ENCODE results near the gene TCP10L.
A peak's percentile ranks its signal among the peaks of the same experiment; 100 is the strongest.
"Not testable (repeated sequence)": the region's sequence is repeated elsewhere in the genome, so short reads cannot be mapped to it uniquely, and the experiment has no call there.

The TCP10L gene

DNA sequence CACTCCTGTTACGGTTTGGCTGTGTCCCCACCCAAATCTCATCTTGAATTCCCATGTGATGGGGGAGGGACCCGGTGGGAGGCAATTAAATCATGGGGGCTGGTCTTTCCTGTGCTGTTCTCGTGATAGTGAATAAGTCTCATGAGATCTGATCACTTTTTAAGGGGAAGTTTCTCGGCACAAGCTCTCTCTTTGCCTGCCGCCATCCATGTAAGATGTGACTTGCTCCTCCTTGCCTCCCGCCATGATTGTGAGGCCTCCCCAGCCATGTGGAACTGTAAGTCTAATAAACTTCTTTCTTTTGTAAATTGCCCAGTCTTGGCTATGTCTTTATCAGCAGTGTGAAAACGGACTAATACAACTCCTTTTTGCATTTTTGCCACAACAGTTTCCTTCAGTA lies 54.5 kb downstream of the TCP10L start:
- not testable (repeated sequence) for H3K4me1 ChIP-seq (ENCODE audit: control insufficient read depth, insufficient read depth, low read depth, low read length); H3K27ac ChIP-seq (ENCODE audit: low read length, poor library complexity, severe bottlenecking)

DNA sequence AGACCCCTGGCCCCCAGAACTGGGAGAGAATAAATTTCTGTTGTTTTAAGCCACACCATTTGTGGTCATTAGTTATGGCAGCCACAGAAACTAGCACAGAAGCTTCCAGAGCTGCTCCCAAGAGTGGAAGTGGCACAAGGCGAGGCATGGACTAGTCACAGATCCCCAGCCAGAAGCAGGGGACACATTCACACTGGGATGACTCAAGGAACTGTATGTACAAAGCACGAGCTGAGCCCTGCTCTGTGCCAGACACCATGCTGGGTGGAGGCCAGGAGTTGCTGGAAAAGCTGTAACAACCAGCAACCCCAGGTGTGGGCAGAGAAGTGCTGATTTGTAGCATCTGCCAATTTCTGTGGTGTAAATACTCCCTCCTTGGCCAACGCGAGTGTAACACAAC lies 55.6 kb downstream of the TCP10L start:
- Histone ChIP-seq H3K18ac (ENCODE audit: low read depth in 1 of 2, low read length in 2 of 2) (no peak overlapping the region), H3K9me3 (ENCODE audit: control insufficient read depth, low read length) (no peaks in the 10 kb centered on the region), H3K4me3 (ENCODE audit: insufficient read depth in 1 of 2, low read depth in 1 of 2, low read length in 2 of 2) (no peak overlapping the region), H3K36me3 (ENCODE audit: control insufficient read depth in 1 of 2, insufficient read depth in 2 of 2, low read depth in 1 of 2, low read length in 2 of 2) (no peaks in the 10 kb centered on the region), H3K79me1 (replicated peaks; ENCODE audit: low read length, poor library complexity, severe bottlenecking) (no peaks in the 10 kb centered on the region), H2AFZ (ENCODE audit: low read depth, low read length) (no peak overlapping the region), H3K27me3 (ENCODE audit: control insufficient read depth in 1 of 2, insufficient read depth in 1 of 2, low read length in 2 of 2) (no peaks in the 10 kb centered on the region), H4K91ac (ENCODE audit: low read length) (no peak overlapping the region), H3K4ac (ENCODE audit: low read depth in 1 of 2, low read length in 2 of 2) (no peak overlapping the region), H3K4me2 (ENCODE audit: low read length, poor library complexity, severe bottlenecking) (no peak overlapping the region), H3K27ac (ENCODE audit: low read length, poor library complexity, severe bottlenecking) (no peak overlapping the region), H3K4me1 (ENCODE audit: control insufficient read depth, insufficient read depth, low read depth, low read length) (no peaks in the 10 kb centered on the region), H2BK12ac (ENCODE audit: low read length in 2 of 2) (no peak overlapping the region), H2AK5ac (ENCODE audit: low read length, severe bottlenecking) (no peak overlapping the region), H2BK5ac (ENCODE audit: low read depth, low read length, poor library complexity, severe bottlenecking) (no peak overlapping the region), H4K8ac (ENCODE audit: low read length) (no peak overlapping the region), H3K23ac (ENCODE audit: low read length in 2 of 2) (no peak overlapping the region), H2BK120ac (ENCODE audit: low read depth, low read length) (no peak overlapping the region), H2BK15ac (ENCODE audit: low read depth, poor library complexity, severe bottlenecking) (no peak overlapping the region), H3K9ac (ENCODE audit: low read length) (no peak overlapping the region), H3K14ac (ENCODE audit: low read length in 2 of 2) (no peak overlapping the region)
- no peak for DNase-seq
- 56% methylated on average over 2 of the region's 4 CpGs for WGBS

More for the DNA sequence above, 54.5 kb downstream of the TCP10L start:
- not testable (repeated sequence) for H2AK5ac ChIP-seq (ENCODE audit: low read length, severe bottlenecking); H3K36me3 ChIP-seq (ENCODE audit: control insufficient read depth in 1 of 2, insufficient read depth in 2 of 2, low read depth in 1 of 2, low read length in 2 of 2); H3K27me3 ChIP-seq (ENCODE audit: control insufficient read depth in 1 of 2, insufficient read depth in 1 of 2, low read length in 2 of 2); H4K8ac ChIP-seq (ENCODE audit: low read length); H3K4ac ChIP-seq (ENCODE audit: low read depth in 1 of 2, low read length in 2 of 2); H3K4me2 ChIP-seq (ENCODE audit: low read length, poor library complexity, severe bottlenecking); H2BK120ac ChIP-seq (ENCODE audit: low read depth, low read length); H2BK5ac ChIP-seq (ENCODE audit: low read depth, low read length, poor library complexity, severe bottlenecking); H4K91ac ChIP-seq (ENCODE audit: low read length); H3K9ac ChIP-seq (ENCODE audit: low read length); H3K14ac ChIP-seq (ENCODE audit: low read length in 2 of 2); H3K4me3 ChIP-seq (ENCODE audit: insufficient read depth in 1 of 2, low read depth in 1 of 2, low read length in 2 of 2); H3K9me3 ChIP-seq (ENCODE audit: control insufficient read depth, low read length); H2AFZ ChIP-seq (ENCODE audit: low read depth, low read length); H2BK12ac ChIP-seq (ENCODE audit: low read length in 2 of 2); H2BK15ac ChIP-seq (ENCODE audit: low read depth, poor library complexity, severe bottlenecking); DNase-seq; H3K79me1 ChIP-seq (replicated peaks; ENCODE audit: low read length, poor library complexity, severe bottlenecking); H3K18ac ChIP-seq (ENCODE audit: low read depth in 1 of 2, low read length in 2 of 2); H3K23ac ChIP-seq (ENCODE audit: low read length in 2 of 2)
- 81% methylated on average over 6 of the region's 7 CpGs for WGBS

- DNase-seq = no peak
- Histone ChIP-seq H3K79me1 (replicated peaks; ENCODE audit: low read length, poor library complexity, severe bottlenecking) (no peaks in the 10 kb centered on the region), H3K4me3 (ENCODE audit: insufficient read depth in 1 of 2, low read depth in 1 of 2, low read length in 2 of 2) (no peak overlapping the region), H2AK5ac (ENCODE audit: low read length, severe bottlenecking) (no peak overlapping the region), H4K91ac (ENCODE audit: low read length) (no peak overlapping the region), H3K14ac (ENCODE audit: low read length in 2 of 2) (no peak overlapping the region), H2BK5ac (ENCODE audit: low read depth, low read length, poor library complexity, severe bottlenecking) (no peak overlapping the region), H2BK120ac (ENCODE audit: low read depth, low read length) (no peak overlapping the region), H3K27ac (ENCODE audit: low read length, poor library complexity, severe bottlenecking) (no peak overlapping the region), H2BK12ac (ENCODE audit: low read length in 2 of 2) (no peak overlapping the region), H3K4me2 (ENCODE audit: low read length, poor library complexity, severe bottlenecking) (no peak overlapping the region), H3K23ac (ENCODE audit: low read length in 2 of 2) (no peak overlapping the region), H2AFZ (ENCODE audit: low read depth, low read length) (no peak overlapping the region), H3K9me3 (ENCODE audit: control insufficient read depth, low read length) (no peaks in the 10 kb centered on the region), H2BK15ac (ENCODE audit: low read depth, poor library complexity, severe bottlenecking) (no peak overlapping the region), H3K36me3 (ENCODE audit: control insufficient read depth in 1 of 2, insufficient read depth in 2 of 2, low read depth in 1 of 2, low read length in 2 of 2) (no peaks in the 10 kb centered on the region), H3K27me3 (ENCODE audit: control insufficient read depth in 1 of 2, insufficient read depth in 1 of 2, low read length in 2 of 2) (no peaks in the 10 kb centered on the region), H3K4ac (ENCODE audit: low read depth in 1 of 2, low read length in 2 of 2) (no peak overlapping the region), H4K8ac (ENCODE audit: low read length) (no peak overlapping the region), H3K9ac (ENCODE audit: low read length) (peak overlapping the region; percentile 82), H3K18ac (ENCODE audit: low read depth in 1 of 2, low read length in 2 of 2) (no peak overlapping the region), H3K4me1 (ENCODE audit: control insufficient read depth, insufficient read depth, low read depth, low read length) (peaks cover 2% of the 10 kb centered on the region)
- WGBS = 77% methylated on average over 6 of the region's 7 CpGs
These were observed 60.0 kb downstream of the TCP10L start for GRCh38 chr21:32525282-32525681.

DNA sequence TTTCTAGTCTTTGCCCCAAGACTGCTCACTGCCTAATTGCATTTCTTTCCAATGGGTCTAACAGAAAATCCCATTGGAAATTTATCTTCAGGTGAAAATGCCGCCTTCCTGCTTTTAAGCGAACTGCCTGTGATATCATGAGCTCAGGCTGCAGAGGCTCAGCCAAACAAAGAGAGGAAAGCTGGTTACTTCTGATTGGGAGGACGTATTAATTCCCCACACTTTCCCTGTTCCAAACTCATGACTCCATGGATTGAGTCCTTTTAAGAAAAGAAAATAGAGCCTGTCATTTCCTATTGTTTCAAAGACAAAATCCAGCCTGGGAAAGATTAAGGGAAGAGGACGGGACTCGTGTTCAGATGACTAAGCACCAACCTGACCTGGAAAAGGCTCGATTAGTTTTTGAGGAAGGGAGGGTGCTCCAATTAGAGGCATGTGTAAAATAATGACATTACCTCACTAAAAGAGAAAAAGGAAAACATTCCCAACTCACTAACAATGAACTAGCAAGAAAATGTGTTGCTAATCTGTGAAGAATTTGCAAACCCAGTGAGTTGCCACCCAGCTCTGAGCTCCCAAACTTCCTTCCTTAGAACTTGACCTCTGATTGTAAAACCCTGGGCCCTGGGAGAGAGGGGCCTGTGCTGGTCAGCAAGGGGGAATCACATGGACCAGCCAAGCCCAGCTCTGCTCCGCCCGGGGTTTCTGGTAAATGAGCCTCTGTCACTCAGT lies 61.2 kb downstream of the TCP10L start:
- no peak overlapping the region for H2BK120ac ChIP-seq (ENCODE audit: low read depth, low read length)
- no peaks in the 10 kb centered on the region for H3K36me3 ChIP-seq (ENCODE audit: control insufficient read depth in 1 of 2, insufficient read depth in 2 of 2, low read depth in 1 of 2, low read length in 2 of 2)
- H3K27me3 ChIP-seq (ENCODE audit: control insufficient read depth in 1 of 2, insufficient read depth in 1 of 2, low read length in 2 of 2) = no peaks in the 10 kb centered on the region
- no peak overlapping the region for H2BK15ac ChIP-seq (ENCODE audit: low read depth, poor library complexity, severe bottlenecking)
- DNase-seq = peak; percentile 24
- H2BK12ac ChIP-seq (ENCODE audit: low read length in 2 of 2) = no peak overlapping the region
- H3K9ac ChIP-seq (ENCODE audit: low read length) = peak overlapping the region; percentile 82
- H2AK5ac ChIP-seq (ENCODE audit: low read length, severe bottlenecking) = no peak overlapping the region
- no peak overlapping the region for H3K18ac ChIP-seq (ENCODE audit: low read depth in 1 of 2, low read length in 2 of 2)
- H2AFZ ChIP-seq (ENCODE audit: low read depth, low read length) = no peak overlapping the region
- 82% methylated on average over 4 of the region's 8 CpGs for WGBS
- H3K4me2 ChIP-seq (ENCODE audit: low read length, poor library complexity, severe bottlenecking) = no peak overlapping the region
- H2BK5ac ChIP-seq (ENCODE audit: low read depth, low read length, poor library complexity, severe bottlenecking) = no peak overlapping the region
- H4K8ac ChIP-seq (ENCODE audit: low read length) = no peak overlapping the region
- no peak overlapping the region for H4K91ac ChIP-seq (ENCODE audit: low read length)
- peaks cover 2% of the 10 kb centered on the region for H3K9me3 ChIP-seq (ENCODE audit: control insufficient read depth, low read length)
- H3K4ac ChIP-seq (ENCODE audit: low read depth in 1 of 2, low read length in 2 of 2) = no peak overlapping the region
- H3K14ac ChIP-seq (ENCODE audit: low read length in 2 of 2) = no peak overlapping the region
- no peak overlapping the region for H3K23ac ChIP-seq (ENCODE audit: low read length in 2 of 2)
- no peak overlapping the region for H3K4me3 ChIP-seq (ENCODE audit: insufficient read depth in 1 of 2, low read depth in 1 of 2, low read length in 2 of 2)
- H3K79me1 ChIP-seq (replicated peaks; ENCODE audit: low read length, poor library complexity, severe bottlenecking) = no peaks in the 10 kb centered on the region
- peaks cover 2% of the 10 kb centered on the region for H3K4me1 ChIP-seq (ENCODE audit: control insufficient read depth, insufficient read depth, low read depth, low read length)
- H3K27ac ChIP-seq (ENCODE audit: low read length, poor library complexity, severe bottlenecking) = peak overlapping the region; percentile 46
